ENCODE data around the gene ZNF878.

The ZNF878 gene

DNA sequence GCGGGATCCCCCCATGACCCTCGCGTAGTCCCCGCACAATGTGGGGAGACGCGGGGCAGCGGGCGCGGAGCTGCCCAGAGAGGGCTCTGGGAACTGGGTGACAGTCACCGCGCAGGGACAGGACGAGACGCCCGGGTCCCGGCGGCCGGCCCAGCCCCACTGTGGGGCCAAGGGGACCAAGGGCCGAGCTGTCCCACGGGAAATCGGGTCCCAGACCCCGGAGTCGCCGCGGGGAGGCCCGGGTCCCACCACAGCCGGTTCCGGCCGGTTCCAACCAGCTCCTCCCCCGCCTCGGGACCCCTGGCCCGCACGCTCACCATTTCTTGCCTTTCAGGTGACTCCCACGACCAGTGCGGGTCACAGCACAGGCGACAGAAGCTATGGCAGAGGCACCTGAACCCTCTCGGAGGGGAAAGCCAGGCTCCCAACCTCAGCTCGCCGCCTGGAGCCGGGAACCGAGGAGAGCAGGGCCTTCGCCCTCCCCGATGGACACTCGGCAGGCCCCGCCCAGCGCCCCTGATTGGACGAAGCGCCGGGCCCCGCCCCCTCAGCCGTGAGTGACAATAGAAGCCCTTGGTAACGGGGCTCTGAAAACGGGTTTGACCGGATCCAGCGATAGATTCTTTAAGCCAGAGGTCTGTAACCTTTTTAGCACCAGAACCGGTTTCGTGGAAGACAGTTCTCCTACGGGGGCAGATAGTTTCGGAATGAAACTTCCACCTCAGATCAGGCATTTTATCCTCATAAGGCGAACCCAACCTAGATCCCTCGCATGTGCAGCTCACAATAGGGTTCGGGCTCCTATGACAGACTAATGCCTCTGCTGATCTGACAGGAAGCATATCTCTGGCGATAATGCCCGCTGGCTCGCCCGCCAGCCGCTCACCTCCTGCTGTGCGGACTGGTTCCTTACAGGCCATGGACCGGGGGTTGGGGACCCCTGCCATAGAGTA lies 17.3 kb downstream of the ZNF878 start, which contains the start of gene ZNF433:
TSS of gene ZNF433 (minus strand) at position 460 of the 953 bp plus-strand sequence. CDS start at position 320, 140 bp downstream.
- peak; percentile 56 to 73 for DNase-seq (ENCODE audit: low read depth in 2 of 2)

DNA sequence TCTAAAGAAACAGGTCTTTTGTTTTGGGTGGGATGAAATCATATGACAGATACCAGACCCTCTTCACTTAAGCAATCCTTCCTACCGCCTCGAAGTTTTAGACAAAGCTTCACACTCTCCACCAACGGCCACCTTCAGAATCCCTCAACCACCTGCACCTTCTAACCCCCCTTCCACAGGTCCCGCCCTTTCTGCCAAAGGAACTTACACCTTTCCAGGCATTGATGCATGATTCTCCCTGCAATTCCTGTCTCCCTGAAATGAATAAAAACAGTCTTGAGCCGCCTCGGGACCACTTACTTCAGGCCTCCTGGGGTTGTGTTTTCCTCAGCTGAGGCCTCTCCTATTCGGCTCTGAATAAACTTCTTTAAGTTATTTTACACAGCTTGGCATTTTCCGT lies 18.1 kb downstream of the ZNF878 start:
- DNase-seq (ENCODE audit: low read depth in 2 of 2) = no peak

DNA sequence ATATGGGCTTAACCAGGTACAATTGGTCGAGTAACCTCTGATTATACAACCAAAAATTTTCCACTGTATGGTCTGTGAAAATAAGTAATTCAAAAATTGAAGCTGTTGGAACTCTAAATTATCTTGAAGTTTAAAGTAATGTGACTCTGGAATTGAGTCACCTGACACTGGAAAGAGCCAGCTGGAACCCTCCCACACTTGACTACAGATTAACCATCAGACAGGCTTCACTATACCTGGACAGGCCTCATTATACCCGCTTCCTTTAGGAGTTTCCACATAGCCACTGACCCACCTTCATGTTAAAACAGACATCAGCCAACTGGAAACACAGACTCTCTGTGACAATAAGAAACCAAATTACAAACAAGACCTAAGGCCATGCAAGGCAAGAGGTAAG lies 18.6 kb downstream of the ZNF878 start:
- no peak for DNase-seq (ENCODE audit: low read depth in 2 of 2)

DNA sequence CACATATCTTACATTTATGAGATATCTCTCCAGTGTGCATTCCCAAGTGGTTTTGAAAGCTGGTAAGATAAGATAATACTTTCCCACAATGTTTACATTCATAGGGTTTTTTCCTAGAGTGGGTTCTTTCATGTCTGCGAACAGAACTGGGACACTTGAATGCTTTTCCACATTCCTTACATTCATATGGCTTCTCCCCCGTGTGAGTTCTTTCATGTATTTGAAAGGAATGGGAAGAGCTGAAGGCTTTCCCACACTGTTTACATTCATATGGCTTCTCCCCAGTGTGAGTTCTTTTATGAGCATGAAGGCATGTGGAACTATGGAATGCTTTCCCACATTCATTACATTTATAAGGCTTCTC lies 37.0 kb downstream of the ZNF878 start:
- no peak for DNase-seq (ENCODE audit: low read depth in 2 of 2)

DNA sequence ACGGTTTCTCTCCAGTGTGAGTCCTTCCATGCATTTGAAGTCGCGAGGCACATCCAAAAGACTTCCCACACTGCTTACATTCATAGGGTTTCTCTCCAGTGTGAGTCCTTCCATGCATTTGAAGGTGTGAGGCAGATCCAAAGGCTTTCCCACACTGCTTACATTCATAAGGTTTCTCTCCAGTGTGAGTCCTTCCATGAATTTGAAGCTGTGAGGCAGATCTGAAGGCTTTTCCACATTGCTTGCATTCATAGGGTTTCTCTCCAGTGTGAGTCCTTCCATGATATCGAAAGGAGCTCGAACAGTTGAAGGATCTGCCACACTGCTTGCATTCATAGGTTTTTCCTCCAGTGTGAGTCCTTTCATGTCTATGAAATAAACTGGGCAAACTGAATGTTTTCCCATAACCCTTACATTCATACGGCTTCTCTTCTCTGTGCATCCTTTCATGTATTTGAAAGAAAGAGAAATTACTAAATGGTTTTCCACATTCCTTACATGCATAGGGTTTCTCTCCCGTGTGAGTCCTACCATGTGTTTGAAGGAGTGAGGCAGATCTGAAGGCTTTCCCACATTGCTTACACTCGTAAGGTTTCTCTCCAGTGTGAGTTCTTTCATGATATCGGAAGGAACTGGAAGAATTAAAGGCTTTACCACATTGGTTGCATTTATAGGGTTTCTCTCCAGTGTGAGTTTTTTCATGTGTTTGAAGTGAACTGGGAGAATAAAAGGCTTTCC lies 37.6 kb downstream of the ZNF878 start:
- no peak for DNase-seq (ENCODE audit: low read depth in 2 of 2)

DNA sequence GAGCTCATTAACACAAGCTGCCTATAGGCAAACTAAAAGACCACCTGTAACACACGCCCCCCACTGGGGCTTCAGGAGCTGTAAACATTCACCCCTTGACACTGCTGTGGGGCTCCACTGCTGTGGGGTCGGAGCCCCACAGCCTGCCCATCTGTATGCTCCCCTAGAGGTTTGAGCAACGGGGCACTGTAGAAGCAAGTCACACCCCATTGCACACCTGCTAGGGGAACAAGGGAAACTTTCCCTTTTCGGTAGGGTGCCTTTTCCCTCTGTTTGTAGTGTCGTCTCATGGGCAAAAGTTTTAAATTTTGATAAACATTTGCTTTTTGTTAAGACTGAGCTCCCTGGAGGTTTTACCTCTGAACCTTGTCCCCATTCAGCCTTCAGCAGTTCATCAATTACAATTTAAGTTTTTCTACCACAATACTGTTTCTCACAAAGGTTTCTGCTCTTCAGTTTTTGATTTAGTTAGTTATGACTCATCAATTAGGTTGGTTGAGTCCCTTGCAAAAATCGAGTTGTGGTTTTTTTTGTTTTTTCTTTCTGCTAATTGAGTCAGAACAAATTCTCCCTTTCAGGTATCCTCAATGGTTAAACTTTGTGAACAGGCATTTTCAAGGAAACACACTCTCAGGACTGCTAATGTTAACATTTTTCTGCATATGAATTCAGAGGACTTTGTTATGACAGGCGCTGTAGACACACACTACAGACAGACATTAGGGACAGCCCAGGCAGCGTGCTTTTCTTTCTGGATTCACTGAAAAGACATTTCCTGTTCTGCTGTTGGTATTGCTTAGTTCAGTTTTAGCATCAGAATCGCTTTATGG lies 52.4 kb downstream of the ZNF878 start:
- no peak for DNase-seq (ENCODE audit: low read depth in 2 of 2)

DNA sequence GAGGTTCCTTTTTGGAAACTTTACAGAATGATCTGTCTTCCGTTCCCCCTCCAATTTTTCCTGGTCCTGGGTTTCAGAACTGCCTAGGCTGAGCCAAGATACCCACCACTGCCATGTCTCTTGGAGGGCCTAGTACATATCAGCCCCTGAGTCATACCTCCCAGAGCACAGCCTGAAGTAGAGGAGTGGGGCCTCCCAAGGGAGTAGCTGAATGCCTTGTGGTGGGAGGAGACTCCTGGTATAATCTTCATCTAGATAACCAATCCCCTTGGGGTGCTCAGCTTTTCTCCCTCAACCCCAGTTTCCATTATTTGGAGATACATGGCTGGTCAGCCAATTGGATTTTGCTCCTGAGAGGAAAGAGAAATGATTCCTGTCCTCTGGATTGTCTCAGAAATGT lies 57.6 kb downstream of the ZNF878 start:
- DNase-seq (ENCODE audit: low read depth in 2 of 2) = no peak

All from stimulated activated CD8-positive, alpha-beta memory T cell treated with anti-CD3 and anti-CD28 coated beads, Interleukin-2, amount 100 ng/mL, for 48 hours (primary cell).